VCaP (cell line): ENCODE data around the gene TPRG1.

Experiments
- H3K27ac ChIP-seq: fragments of 450-650 bp; 2 replicates; pipeline ENCODE4 v1.5.1; 2017
- CTCF ChIP-seq: fragments of 450-650 bp; conservative IDR thresholded peaks from 2 replicates; pipeline ENCODE4 v1.5.1; 2017; ENCODE audit warnings: mild to moderate bottlenecking, moderate library complexity

TPRG1 gene

GRCh38 chr3:189239616-189240015 lies 67.8 kb downstream of the TPRG1 start:
- TF ChIP-seq CTCF, result no peak
- H3K27ac ChIP-seq, result no peak overlapping the region

DNA sequence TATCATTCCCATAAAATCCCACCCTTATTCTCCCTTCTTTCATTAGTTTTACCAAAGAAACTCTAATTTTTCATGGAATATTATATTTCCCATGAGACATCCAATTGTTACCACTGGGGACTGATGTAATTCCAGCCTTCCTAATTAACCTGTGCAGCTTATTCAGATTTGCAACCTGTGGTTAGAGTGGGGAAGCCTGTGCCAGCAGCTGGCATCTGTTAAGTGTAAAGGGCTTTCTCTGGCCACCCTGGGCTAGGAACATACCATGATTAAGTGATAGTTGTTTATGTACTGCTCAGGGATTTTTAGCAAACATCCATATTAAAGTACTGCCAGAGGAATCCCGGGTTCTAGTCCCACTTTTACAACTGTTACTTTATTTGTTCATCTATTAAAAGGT lies 78.2 kb downstream of the TPRG1 start:
- no peak overlapping the region for H3K27ac ChIP-seq

GRCh38 chr3:189258261-189258660 lies 86.5 kb downstream of the TPRG1 start:
- no peak overlapping the region for H3K27ac ChIP-seq
- TF ChIP-seq CTCF, result no peak

More for the DNA sequence above, 78.2 kb downstream of the TPRG1 start:
- TF ChIP-seq CTCF, result no peak

DNA sequence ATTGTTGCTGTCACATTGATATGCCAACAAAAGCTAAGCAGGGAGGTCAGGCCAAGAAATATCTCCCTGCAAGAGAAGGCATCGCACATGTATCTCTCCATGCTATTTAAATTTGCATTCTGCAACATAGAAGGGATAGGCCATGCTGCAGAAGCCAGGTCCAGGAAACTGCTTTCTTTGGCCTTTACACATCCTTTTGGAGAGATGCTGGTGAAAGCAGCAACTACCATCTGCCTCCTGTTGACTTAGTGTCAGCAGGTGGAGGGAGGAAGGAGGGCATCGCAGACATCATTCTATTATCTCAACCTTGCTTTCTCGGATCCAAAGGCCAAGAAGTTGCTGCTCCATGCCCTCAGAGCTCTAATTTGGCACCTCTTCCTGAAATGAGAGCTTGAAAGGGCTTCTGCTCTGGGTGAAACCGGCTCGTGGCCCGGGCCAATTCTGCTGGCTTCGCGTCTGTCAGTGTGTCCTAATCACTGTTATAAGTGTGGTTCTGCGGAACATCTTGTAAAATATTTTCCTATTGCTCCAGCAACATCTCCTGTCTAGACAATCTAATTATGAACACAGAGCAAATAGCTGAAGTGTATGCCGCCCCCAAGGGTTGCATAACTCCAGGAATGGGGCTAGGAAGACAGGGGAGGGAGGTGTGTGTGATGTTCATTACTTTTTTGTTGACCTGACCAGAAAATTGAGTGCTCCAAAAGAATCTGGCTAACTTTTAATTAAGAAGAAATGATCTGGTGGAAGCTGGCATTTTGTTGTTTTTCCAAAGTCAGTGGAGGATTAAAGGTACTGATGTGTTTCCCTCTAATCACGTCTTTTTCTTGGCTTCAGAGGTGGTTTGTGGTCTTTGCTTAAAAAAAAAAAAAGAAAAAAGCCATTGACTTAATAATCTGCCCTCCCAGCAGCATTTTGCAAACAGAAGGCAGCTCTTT lies 89.1 kb downstream of the TPRG1 start:
- H3K27ac ChIP-seq, result no peak overlapping the region
- TF ChIP-seq CTCF, result no peak

DNA sequence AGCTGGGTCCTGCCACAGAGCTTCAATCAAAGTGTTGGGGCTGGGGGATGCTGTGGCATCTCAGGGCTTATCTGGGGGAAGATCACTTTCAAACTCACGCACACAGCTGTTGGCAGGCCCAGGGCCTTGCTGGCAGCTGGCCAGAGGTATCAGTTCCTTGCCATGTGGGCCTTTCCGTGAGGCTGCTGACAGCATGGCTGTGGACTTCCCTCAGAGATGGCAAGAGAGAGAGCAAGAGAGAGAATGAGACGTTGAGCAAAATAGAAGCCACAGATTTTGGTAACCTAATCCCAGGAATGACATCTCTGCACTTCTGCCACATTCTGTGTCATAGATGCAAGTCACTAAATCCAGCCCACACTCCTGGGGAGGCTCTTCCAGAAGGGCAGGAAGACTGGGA lies 91.0 kb downstream of the TPRG1 start:
- peak overlapping the region; percentile 59; the same call in 1 of the 2 replicates for H3K27ac ChIP-seq
- TF ChIP-seq CTCF, result no peak

- H3K27ac ChIP-seq, result no peak overlapping the region
- TF ChIP-seq CTCF, result peak; percentile 31; the same call in 1 of the 2 replicates
These were observed 96.3 kb downstream of the TPRG1 start for GRCh38 chr3:189267981-189268613.

DNA sequence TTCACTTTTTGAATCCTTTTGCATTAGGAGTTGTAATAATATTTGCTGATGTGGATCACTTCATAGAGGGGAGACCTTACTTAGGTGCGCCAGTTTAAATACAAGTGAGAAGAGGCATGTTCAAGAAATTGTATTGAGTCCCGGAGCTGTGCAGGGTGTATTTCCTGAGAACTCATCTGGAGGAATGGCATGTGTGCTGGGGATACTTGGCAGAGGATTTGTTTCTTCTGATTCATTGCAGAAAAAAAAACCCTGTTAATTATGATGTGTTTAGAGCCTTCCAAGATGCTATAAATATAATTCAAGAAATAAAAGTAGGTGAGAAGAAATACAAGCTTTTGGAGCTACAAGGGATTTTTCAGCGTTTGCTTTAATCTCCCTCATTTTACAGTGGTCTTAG lies 97.6 kb downstream of the TPRG1 start:
- no peak for TF ChIP-seq CTCF
- no peak overlapping the region for H3K27ac ChIP-seq
